GM12878 (cell line): ENCODE data around the gene PRDM16. TPM values are rescaled to one million over a fixed set of nuclear protein-coding genes. Genes with fewer than 3 reads are reported as not detected.
"Not testable (repeated sequence)": the region's sequence is repeated elsewhere in the genome, so short reads cannot be mapped to it uniquely, and the experiment has no call there.

ENCODE experiments used
- ATAC-seq: fragments of 200-7000 bp; cut with Tn5 transposase; 3 replicates; pipeline ENCODE4 v1.9.1; 2020; ENCODE audit warnings: mild to moderate bottlenecking, moderate library complexity
- BruUV-seq: library from RNA; stranded (reverse); fragments of 400-500 nt; replicated peaks from 2 replicates; lab custom pipeline; 2021; lab: Mats Ljungman, UMichigan
- CTCF ChIA-PET: fragments of 300-600 bp; sonication (Branson Sonifier 250); formaldehyde crosslinking; extraction: SDS; loops from one replicate; lab custom pipeline; 2021; ENCODE audit warnings: inconsistent platforms; lab: Yijun Ruan, JAX
- POLR2A ChIA-PET: fragments of 350-600 bp; formaldehyde crosslinking; extraction: SDS; loops from one replicate; lab custom pipeline; 2021; ENCODE audit warnings: inconsistent platforms; lab: Charles Lee
- RAD21 ChIA-PET: fragments of 300-600 bp; sonication (Branson Sonifier 250); formaldehyde crosslinking; loops from one replicate; lab custom pipeline; 2023; ENCODE audit warnings: antibody characterized with exemption; ENCODE audit not compliant: unreplicated experiment; lab: Charles Lee
- SMC1A ChIA-PET: fragments of 300-600 bp; sonication (Branson Sonifier 250); formaldehyde crosslinking; loops from one replicate; lab custom pipeline; 2023; ENCODE audit not compliant: unreplicated experiment, uncharacterized antibody; lab: Charles Lee
- DNase-seq: peaks from one replicate; pipeline ENCODE4 v3.0.0-alpha.2; 2011; ENCODE audit warnings: low read depth, low spot score
- FAIRE-seq: peaks from 3 replicates; lab custom pipeline; 2011; peaks lifted over from hg19 to GRCh38; lab: Jason Lieb, UNC
- H2AFZ ChIP-seq: 2 replicates; pipeline ENCODE4 v1.6.0; 2011; ENCODE audit warnings: low read depth, low read length, control low read depth; ENCODE audit not compliant: control insufficient read depth
- H3K27ac ChIP-seq: 2 replicates; pipeline ENCODE4 v1.5.1; 2011; ENCODE audit warnings: control low read depth; ENCODE audit not compliant: control insufficient read depth, insufficient read depth
- H3K27me3 ChIP-seq, 2 experiments: replicated peaks in 1 of 2; 2 replicates each; pipeline versions ENCODE4 v1.6.0 to v1.6.1; 2011; ENCODE audit warnings: low read length in 1 of 2; ENCODE audit not compliant: control insufficient read depth in 2 of 2, insufficient read depth in 2 of 2
- H3K36me3 ChIP-seq, 2 experiments: 2 replicates each; pipeline ENCODE4 v1.5.1; 2011; ENCODE audit warnings: low read length in 1 of 2; ENCODE audit not compliant: control insufficient read depth in 2 of 2, insufficient read depth in 2 of 2
- H3K4me1 ChIP-seq: 2 replicates; pipeline ENCODE4 v1.6.1; 2011; ENCODE audit warnings: mild to moderate bottlenecking, low read length, moderate library complexity, mixed read lengths; ENCODE audit not compliant: control insufficient read depth, insufficient read depth
- H3K4me2 ChIP-seq: 2 replicates; pipeline ENCODE4 v1.6.0; 2011; ENCODE audit warnings: control low read depth; ENCODE audit not compliant: control insufficient read depth, insufficient read depth
- H3K4me3 ChIP-seq: fragments of 200-600 bp; sonication (generic); 2 replicates; pipeline ENCODE4 v1.5.1; 2016
- H3K79me2 ChIP-seq: 2 replicates; pipeline ENCODE4 v1.6.0; 2011; ENCODE audit warnings: low read length; ENCODE audit not compliant: control insufficient read depth, insufficient read depth
- H3K9ac ChIP-seq: 2 replicates; pipeline ENCODE4 v1.8.0; 2011; ENCODE audit warnings: low read length, control low read depth, mixed read lengths; ENCODE audit not compliant: control insufficient read depth, insufficient read depth
- H3K9me3 ChIP-seq: replicated peaks from 3 replicates; pipeline ENCODE4 v1.5.1; 2011; ENCODE audit warnings: mild to moderate bottlenecking, low read length; ENCODE audit not compliant: control insufficient read depth, insufficient read depth
- H4K20me1 ChIP-seq: 2 replicates; pipeline ENCODE4 v1.6.0; 2011; ENCODE audit not compliant: control insufficient read depth, insufficient read depth
- CBFB ChIP-seq: IDR thresholded peaks from 2 replicates; pipeline ENCODE4 v1.6.1; 2016; ENCODE audit warnings: antibody characterized with exemption, low read depth
- JUND ChIP-seq: IDR thresholded peaks from 2 replicates; pipeline ENCODE4 v1.6.1; 2012; ENCODE audit warnings: low read depth, mild to moderate bottlenecking, low read length, improper control_type of control experiment, moderate library complexity
- NR2C1 ChIP-seq: fragments of 450-650 bp; IDR thresholded peaks from 2 replicates; pipeline ENCODE4 v1.6.1; 2017; ENCODE audit warnings: antibody characterized with exemption, mild to moderate bottlenecking, moderate library complexity
- POLR2AphosphoS2 ChIP-seq: IDR thresholded peaks from 2 replicates; pipeline ENCODE4 v1.6.1; 2011; ENCODE audit warnings: low read depth, mild to moderate bottlenecking, low read length, improper control_type of control experiment, moderate library complexity
- TCF3 ChIP-seq: IDR thresholded peaks from 2 replicates; pipeline ENCODE4 v1.6.1; 2012; ENCODE audit warnings: low read depth, mild to moderate bottlenecking, low read length, borderline replicate concordance; ENCODE audit not compliant: insufficient read depth
- ZBED1 ChIP-seq: IDR thresholded peaks from 2 replicates; pipeline ENCODE4 v1.6.1; 2016; ENCODE audit warnings: borderline replicate concordance
- WGBS: methylation state at CpG from one replicate; pipeline ENCODE4 v1.1.6; 2016; ENCODE audit warnings: low lambda C conversion rate; ENCODE audit not compliant: insufficient replicate concordance, insufficient coverage; ENCODE audit errors: missing lambda C conversion rate; 5-methylcytosine and 5-hydroxymethylcytosine counted together
- in situ Hi-C: fragments of 300-500 bp; cut with MboI; formaldehyde crosslinking; loops from 9 replicates; pipeline ENCODE4 v1.14.3; 2018; ENCODE audit warnings: mixed read lengths
- intact Hi-C: fragments of 100-400 bp; cut with micrococcal nuclease; formaldehyde crosslinking; loops from one replicate; pipeline ENCODE4 v1.14.2; 2022; ENCODE audit not compliant: unreplicated experiment
- polyA plus RNA-seq, 11 experiments: library from polyadenylated mRNA; depleted of rRNA in 4 of 11; unstranded in 6 of 11; stranded (reverse) in 5 of 11; fragments of >200 nt; fragmentation: Nextera tagmentation in 4 of 11; fragmentation: Illumina TruSeq in 1 of 11; extraction: Ambion mirVana in 4 of 11; extraction: Trizol in 1 of 11; gene quantifications; 1 replicate in 1 of 11; 2 replicates in 10 of 11; pipeline versions ENCODE4 v1.2.1 to v1.2.3, GENCODE V29; 2011 to 2016; ENCODE audit warnings: inconsistent platforms in 2 of 11, missing spikeins in 2 of 11, low read depth in 1 of 11
- total RNA-seq, 4 experiments: library from RNA; depleted of rRNA in 3 of 4; stranded (reverse); fragments of >200 nt in 3 of 4; fragmentation: Illumina TruSeq in 1 of 4; extraction: Trizol in 1 of 4; gene quantifications; 2 replicates each; pipeline versions ENCODE4 v1.2.1 to v1.2.3, GENCODE V29; 2013 to 2021
- TF ChIP-seq, protein P1 (sequence below): fragments of 450-650 bp; formaldehyde crosslinking; IDR thresholded peaks from 2 replicates; pipeline ENCODE4 v1.4.0; 2020; ENCODE audit warnings: mild to moderate bottlenecking, moderate library complexity
- TF ChIP-seq, protein P2 (sequence below): IDR thresholded peaks from 2 replicates; pipeline ENCODE4 v1.6.1; 2012; ENCODE audit warnings: low read depth, low read length, improper control_type of control experiment
- TF ChIP-seq, protein P3 (sequence below): fragments of 450-650 bp; IDR thresholded peaks from 2 replicates; pipeline ENCODE4 v1.6.1; 2017; ENCODE audit warnings: mild to moderate bottlenecking, low read depth, inconsistent platforms; ENCODE audit not compliant: poor library complexity, severe bottlenecking

Gene PRDM16
- total and polyA plus RNA-seq, 10 of the 15 experiments (the other 5 are each of a cell fraction or from before 2014, with no cell fraction given), result 0.03 TPM; not detected in 9

DNA sequence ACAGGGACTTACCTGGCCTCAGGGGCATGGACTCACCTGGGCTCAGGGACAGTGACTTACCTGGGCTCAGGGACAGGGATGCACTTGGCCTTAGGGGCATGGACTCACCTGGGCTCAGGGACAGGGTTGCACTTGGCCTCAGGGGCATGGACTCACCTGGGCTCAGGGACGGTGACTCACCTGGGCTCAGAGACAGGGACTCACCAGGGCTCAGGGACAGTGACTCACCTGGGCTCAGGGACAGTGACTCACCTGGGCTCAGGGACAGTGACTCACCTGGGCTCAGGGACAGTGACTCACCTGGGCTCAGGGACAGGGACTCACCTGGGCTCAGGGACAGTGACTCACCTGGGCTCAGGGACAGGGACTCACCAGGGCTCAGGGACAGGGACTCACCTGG is 96.2 kb downstream of the PRDM16 start:
- in situ Hi-C loops, H2AFZ ChIP-seq, H3K27me3 ChIP-seq, CTCF ChIA-PET, H3K4me1 ChIP-seq, H3K27ac ChIP-seq, H3K79me2 ChIP-seq, H3K36me3 ChIP-seq, H3K9ac ChIP-seq, DNase-seq, POLR2A ChIA-PET, intact Hi-C loops, FAIRE-seq, H4K20me1 ChIP-seq, H3K4me3 ChIP-seq, H3K4me2 ChIP-seq, RAD21 ChIA-PET, SMC1A ChIA-PET, ATAC-seq, BruUV-seq, H3K9me3 ChIP-seq: not testable (repeated sequence)
- WGBS, result 0% methylated on average over 1 of the region's 1 CpG

DNA sequence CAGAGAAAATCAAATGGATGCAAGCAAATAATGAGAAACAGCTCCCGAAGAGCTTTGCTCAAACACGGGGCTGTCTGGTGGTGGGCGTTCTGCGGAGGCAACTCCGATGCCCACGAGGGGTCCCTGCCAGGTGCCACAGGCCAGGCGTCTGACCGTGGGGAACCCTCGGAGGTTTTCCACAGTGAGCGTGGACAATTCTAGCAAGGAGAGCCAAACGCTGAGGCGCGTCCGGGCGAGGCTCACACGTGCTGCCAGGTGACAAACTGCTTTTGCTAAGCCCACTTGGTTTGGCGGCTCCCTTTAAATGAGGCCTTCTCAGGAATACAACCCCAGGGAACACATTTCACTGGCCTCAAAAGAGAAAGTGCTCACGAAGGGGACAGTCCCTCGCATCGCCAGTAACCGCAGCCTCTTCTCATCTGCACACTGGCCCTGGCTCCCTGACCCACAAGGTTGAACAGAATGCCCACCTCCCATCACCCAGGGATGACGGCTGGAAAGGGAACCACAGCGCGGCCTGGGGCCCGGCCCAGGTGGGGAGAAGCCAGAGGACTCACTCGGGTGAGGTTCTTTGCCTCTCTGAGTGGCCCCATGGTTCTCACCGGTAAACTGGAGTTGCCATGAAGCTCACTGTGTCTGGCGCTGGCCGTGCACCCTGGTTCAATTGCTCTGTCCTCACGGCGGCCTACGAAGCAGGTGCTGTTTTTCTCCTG is 97.4 kb downstream of the PRDM16 start:
- Histone ChIP-seq H3K4me1 (no peaks in the 10 kb centered on the region), H3K9ac (no peak overlapping the region), H4K20me1 (no peaks in the 10 kb centered on the region), H3K27ac (no peak overlapping the region), H3K9me3 (no peaks in the 10 kb centered on the region; the same call in 2 of the 3 replicates), H3K79me2 (no peaks in the 10 kb centered on the region), H3K4me2 (no peak overlapping the region), H2AFZ (no peak overlapping the region), H3K27me3 (no peaks in the 10 kb centered on the region), H3K36me3 (no peaks in the 10 kb centered on the region), H3K4me3 (no peak overlapping the region)
- ChIA-PET CTCF (no interaction called here), RAD21 (no interaction called here), POLR2A (no interaction called here), SMC1A (no interaction called here)
- BruUV-seq, result no TSS peak
- in situ Hi-C loops (no loop called here), intact Hi-C loops (no loop called here)
- DNase-seq (no peak), ATAC-seq (no peak), FAIRE-seq (no peak)
- 73% methylated on average over 31 of the region's 32 CpGs for WGBS
- TF ChIP-seq, protein P1, sequence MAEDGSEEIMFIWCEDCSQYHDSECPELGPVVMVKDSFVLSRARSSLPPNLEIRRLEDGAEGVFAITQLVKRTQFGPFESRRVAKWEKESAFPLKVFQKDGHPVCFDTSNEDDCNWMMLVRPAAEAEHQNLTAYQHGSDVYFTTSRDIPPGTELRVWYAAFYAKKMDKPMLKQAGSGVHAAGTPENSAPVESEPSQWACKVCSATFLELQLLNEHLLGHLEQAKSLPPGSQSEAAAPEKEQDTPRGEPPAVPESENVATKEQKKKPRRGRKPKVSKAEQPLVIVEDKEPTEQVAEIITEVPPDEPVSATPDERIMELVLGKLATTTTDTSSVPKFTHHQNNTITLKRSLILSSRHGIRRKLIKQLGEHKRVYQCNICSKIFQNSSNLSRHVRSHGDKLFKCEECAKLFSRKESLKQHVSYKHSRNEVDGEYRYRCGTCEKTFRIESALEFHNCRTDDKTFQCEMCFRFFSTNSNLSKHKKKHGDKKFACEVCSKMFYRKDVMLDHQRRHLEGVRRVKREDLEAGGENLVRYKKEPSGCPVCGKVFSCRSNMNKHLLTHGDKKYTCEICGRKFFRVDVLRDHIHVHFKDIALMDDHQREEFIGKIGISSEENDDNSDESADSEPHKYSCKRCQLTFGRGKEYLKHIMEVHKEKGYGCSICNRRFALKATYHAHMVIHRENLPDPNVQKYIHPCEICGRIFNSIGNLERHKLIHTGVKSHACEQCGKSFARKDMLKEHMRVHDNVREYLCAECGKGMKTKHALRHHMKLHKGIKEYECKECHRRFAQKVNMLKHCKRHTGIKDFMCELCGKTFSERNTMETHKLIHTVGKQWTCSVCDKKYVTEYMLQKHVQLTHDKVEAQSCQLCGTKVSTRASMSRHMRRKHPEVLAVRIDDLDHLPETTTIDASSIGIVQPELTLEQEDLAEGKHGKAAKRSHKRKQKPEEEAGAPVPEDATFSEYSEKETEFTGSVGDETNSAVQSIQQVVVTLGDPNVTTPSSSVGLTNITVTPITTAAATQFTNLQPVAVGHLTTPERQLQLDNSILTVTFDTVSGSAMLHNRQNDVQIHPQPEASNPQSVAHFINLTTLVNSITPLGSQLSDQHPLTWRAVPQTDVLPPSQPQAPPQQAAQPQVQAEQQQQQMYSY (CRISPR knock-in tag), result no peak
- TF ChIP-seq, protein P2, sequence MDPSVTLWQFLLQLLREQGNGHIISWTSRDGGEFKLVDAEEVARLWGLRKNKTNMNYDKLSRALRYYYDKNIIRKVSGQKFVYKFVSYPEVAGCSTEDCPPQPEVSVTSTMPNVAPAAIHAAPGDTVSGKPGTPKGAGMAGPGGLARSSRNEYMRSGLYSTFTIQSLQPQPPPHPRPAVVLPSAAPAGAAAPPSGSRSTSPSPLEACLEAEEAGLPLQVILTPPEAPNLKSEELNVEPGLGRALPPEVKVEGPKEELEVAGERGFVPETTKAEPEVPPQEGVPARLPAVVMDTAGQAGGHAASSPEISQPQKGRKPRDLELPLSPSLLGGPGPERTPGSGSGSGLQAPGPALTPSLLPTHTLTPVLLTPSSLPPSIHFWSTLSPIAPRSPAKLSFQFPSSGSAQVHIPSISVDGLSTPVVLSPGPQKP, result no peak
- no peak for TF ChIP-seq CBFB
- no peak for TF ChIP-seq NR2C1
- TF ChIP-seq POLR2AphosphoS2, result no peak
- TF ChIP-seq TCF3, result no peak
- TF ChIP-seq ZBED1, result no peak
- TF ChIP-seq, protein P3, sequence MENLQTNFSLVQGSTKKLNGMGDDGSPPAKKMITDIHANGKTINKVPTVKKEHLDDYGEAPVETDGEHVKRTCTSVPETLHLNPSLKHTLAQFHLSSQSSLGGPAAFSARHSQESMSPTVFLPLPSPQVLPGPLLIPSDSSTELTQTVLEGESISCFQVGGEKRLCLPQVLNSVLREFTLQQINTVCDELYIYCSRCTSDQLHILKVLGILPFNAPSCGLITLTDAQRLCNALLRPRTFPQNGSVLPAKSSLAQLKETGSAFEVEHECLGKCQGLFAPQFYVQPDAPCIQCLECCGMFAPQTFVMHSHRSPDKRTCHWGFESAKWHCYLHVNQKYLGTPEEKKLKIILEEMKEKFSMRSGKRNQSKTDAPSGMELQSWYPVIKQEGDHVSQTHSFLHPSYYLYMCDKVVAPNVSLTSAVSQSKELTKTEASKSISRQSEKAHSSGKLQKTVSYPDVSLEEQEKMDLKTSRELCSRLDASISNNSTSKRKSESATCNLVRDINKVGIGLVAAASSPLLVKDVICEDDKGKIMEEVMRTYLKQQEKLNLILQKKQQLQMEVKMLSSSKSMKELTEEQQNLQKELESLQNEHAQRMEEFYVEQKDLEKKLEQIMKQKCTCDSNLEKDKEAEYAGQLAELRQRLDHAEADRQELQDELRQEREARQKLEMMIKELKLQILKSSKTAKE, result no peak
- no peak for TF ChIP-seq JUND
